Measurements from ENCODE around the gene DNAH1.

The DNAH1 gene

DNA sequence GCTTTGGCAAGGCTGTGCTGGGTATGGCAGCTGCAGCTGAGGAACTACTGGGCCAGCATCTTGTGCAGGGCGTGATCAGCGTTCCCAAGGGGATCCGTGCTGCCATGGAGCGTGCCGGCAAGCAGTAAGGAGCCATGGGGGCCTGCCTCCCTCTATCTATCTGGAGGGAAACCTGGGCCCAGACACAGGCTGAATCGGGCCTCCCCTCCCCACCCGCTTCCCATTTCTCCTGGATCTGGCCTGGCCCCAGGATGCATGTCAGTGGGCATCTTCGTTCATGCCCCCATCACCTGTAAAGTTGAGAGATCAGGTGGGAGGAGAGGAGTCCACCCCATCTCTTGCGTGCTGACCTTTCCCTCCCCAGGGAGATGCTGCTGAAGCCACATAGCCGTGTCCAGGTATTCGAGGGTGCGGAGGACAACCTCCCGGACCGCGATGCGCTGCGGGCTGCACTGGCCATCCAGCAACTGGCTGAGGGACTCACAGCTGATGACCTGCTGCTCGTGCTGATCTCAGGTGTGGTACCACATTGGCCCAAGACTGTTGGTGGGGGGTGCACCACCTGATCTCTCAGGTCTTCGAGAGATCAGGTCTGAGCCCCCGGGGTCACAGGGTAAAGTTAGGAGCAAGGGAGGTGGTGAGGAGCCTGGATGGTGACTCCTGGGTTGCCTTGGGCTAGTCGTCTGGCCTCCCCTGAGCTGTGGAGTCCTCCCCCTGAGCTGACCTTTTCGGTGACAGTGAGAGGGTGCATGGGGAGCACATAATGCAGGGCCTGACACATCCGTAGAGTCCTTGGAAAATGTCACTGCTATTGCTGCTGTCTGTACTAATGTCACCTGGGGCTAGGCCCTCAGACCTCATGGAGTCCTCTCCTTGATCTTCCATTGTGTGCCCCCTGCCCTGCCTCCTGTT is 25.3 kb upstream of the DNAH1 start:
- no peak for DNase-seq (ENCODE audit: low read depth in 2 of 3, low spot score in 1 of 3)

DNA sequence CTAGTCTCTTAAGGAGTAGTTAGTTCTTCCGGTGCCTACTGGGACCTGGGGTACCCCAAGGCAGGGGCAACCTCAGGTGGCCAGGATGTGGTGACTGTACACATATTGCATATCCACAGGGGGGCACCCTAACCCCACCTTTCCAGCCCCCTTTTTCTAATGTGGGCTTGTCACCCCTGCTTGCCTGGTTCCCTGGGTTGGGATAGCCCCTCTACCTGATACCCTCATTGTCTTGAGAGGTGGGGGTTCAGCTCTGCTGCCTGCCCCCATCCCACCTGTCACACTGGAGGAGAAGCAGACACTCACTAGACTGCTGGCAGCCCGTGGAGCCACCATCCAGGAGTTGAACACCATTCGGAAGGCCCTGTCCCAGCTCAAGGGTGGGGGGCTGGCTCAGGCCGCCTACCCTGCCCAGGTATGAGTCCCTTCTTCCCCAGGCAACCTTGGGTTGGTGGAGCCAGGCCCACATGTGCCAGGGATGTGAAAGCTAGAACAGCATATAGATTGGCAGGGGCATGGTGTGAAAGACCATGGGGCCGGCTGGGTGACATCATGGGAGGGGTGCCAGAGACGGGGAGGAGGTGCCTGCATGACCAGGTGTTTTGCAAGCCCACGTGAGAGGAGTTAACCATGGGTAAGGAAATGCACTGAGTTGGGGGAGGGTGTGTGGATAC is 24.5 kb upstream of the DNAH1 start:
- no peak for DNase-seq (ENCODE audit: low read depth in 2 of 3, low spot score in 1 of 3)

DNA sequence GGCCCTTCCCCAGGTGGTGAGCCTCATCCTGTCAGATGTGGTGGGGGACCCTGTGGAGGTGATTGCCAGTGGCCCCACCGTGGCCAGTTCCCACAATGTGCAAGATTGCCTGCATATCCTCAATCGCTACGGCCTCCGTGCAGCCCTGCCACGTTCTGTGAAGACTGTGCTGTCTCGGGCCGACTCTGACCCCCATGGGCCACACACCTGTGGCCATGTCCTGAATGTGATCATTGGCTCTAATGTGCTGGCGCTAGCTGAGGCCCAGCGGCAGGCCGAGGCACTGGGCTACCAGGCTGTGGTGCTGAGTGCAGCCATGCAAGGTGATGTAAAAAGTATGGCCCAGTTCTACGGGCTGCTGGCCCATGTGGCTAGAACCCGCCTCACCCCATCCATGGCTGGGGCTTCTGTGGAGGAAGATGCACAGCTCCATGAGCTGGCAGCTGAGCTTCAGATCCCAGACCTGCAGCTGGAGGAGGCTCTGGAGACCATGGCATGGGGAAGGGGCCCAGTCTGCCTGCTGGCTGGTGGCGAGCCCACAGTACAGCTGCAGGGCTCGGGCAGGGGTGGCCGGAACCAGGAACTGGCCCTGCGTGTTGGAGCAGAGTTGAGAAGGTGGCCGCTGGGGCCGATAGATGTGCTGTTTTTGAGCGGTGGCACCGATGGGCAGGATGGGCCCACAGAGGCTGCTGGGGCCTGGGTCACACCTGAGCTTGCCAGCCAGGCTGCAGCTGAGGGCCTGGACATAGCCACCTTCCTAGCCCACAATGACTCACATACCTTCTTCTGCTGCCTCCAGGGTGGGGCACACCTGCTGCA is 23.7 kb upstream of the DNAH1 start:
- no peak for DNase-seq (ENCODE audit: low read depth in 2 of 3, low spot score in 1 of 3)

DNA sequence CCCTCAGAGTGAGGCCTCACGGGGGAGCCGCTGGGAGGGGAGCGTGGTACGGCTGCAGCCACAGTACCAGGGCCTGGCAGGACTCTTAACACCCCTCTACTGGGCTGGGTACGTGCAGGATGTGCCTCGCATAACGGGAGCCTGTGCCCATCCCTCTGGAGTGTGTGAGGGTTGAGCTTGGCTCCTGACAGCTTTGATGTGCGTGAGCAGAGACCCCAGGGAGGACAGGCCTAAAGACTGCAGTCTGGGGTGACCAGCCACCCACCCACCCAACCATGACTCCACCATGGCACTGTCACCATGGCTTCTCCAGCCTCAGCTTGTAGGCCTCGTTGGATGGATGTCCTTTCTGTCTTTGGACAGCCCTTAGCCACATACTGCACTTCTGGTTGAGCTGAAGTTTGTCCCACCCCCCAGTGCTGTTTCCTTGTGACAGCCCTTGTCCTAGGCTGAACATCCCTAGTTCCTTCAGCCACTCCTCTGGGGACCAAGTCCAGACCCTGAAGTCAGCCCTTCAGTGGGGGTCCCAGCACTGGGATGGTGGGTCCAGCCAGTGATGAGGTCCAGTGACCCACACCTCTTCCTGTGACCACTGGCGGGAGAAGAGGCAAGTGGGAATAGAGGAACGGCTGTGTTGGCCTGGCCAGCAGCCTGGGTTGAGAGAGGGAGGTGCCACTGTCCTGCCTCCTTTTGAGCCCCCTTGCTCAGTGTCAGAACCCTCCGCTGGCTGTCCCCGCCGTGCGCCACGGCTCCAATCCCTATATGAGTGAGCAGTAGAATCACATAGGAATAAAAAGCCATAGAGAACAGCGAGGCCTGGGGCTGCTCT is 22.4 kb upstream of the DNAH1 start:
- DNase-seq (ENCODE audit: low read depth in 2 of 3, low spot score in 1 of 3): no peak

DNA sequence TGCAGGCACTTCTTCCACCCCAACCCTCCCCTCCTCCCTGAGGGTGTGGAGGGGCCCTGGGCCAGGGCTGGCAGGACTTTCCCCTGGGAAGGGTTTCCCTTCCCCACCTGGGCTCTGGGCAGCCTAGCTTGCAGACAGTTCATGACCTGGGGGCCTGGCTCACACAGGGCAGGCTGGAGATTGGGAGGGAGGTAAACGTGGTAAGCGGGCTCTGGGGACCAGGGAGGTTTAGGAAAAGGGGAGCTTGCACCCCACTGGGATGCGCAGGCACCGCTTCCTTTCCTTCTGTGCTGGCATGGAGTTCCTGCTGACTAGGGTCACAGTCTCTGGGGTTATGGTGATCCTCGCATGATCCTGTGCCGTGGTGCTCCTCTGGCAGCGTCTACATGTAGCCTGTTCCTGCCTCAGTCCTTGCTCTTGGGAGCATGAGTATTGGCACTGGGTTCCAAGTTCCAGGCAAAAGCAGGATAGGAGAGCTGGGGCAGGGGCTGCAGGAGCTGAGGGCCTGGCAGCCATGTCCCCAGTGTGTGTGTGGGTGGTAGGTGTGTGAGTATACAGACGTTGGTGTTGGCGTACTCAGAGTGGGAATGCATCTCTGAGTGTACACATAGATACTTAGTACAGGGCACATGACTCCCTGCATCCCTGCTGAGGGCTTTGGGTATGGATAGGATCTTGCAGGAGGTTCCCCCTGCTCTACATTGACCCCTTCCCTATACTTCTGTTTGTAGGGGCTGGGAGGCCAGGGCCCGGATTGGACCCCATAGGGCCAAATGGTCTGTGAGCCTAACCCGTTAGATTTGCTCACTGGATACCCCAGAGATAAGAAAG is 21.6 kb upstream of the DNAH1 start:
- no peak for DNase-seq (ENCODE audit: low read depth in 2 of 3, low spot score in 1 of 3)

DNA sequence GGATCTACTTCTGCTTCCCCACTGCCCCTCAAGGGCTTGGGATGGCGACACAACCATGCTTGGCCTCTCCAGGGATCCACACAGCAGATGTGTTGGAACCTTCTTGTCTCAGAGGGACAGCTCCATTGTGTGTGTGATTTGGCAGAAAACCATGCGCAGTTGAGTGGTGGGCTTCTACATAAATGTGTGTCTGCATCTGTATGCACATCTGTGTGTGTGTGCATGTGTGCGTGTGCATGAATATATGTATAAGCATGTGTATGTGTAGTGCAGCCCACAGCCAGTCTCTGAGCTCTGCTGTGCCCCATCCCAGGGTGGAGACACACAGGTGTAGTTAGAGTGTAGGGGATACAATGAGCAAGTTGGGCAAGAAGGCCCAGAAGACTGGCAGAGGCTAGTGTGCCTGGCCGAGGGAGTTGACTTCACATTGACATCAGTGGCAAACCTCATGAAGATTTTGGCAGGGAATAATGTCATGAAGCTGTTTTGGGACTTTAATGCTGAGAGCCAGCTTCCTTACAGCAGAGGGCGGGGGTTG is 20.4 kb upstream of the DNAH1 start:
- DNase-seq (ENCODE audit: low read depth in 2 of 3, low spot score in 1 of 3): no peak

DNA sequence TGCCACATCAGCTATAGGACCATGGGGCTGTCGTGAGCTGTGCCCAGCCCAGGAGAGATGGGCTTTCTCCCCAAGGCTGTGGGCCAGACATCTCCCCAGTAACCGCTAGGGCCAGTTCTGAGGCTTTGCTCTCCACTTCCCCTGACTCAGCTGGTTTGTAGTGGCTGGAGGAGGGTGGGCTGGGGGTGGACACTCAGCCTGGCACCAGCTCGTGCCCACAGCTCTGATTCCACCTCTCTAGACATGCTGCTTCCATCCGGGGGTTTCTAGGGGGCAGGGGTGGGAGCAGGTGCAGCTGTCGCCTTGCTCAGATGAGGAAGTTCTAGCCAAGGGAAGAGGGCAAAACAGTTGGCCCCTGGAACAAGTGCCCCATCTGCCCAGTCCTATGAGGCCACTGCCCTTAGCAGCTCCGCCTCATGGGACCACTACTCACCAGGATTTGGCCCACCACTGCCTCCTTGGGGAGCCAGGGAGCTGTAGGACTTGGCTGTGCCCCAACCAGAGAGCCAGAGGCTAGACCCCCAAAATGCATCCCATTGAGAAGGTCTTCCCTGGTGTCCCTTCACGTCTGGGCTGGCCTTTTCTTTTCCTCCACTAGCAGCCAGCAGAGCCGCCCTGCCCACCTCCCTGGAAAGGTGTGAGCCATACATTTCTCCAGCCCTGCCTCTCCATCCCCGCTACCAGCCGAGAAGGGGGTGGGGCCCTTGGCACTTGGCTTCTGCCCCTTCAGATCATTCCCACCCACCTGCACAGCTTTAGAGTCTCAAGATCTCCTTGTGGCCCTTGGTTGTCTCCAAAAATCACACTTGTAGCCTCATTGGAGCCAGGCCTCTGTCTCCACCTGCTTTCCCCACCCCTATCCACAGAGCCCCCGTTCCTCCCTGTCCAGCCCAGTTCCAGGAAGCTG is 18.6 kb upstream of the DNAH1 start:
- DNase-seq (ENCODE audit: low read depth in 2 of 3, low spot score in 1 of 3): no peak

DNA sequence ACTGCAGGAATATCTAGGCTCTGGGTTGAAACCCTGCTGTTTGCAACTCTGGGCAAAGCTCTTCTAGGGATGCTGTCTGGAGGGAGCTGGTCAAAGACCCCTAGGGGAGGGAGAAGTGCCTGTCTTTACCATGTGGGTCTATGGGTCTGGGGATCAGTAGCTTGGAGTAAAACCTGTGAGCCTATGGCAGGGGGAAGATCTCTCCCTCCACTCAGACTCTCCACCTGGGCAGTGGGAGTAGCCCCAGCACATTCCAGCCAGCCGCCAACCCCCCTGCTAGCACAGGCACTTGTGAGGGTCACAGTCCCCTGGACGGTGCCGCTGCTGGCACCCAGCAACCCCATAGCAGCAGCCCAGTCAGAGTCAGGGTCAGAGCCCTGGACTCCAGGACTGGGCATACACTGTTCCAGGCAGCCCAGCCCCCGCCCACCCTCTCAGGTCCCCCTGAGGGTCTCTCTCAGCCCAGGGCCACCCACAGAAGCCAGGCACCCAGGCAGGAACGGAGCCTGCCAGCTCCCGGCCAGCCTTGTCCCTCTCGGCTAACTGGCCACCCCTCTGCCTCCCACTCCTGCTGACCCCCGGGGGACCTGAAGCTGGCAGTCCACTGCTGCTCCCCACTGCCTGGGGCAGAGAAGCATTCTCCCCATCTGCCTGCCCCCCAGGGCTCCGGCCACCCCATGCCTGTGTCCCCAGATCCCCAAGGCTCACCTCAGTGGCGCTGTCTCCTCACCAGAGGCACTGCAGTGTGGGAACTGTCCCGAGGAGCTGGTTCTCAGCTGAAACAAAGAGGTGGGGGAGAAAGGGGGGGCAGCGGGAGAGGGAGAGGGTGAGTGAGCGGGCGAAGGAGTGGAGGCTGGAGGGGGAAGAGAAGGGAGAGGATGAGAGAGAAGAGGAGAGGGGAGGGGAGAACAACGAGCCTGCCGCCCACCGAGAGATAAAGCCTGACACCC is 17.7 kb upstream of the DNAH1 start:
- DNase-seq (ENCODE audit: low read depth in 2 of 3, low spot score in 1 of 3): no peak

DNA sequence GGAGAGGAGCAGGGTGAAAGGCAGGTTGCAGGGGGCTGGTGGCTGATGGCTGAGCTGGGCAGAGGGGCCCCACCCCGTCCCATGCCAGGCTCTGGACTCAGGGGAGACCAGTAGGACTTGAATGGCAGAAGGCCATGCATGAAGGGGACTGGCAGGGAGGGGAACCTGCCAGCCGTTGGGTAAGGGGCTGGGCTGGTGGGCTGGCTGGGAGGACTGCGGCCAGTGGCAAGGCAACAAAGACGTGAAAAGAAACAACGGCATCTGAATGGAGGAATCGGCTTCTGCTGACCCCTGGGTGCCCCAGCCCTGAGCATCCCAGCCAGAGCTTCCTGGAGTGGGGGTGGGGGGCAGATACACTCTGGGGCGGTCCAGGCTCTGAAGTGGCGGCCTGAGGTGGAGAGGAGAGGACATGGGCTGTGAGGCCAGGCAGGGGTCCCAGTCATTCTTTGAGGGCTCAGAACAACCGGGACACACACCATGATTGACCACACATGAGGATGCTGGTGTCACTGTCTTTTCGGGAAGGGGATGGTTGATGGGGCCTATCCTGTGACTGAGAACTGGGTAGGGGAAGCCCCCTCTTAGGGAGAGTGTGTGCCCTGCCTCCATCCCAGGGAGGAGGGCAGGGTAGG is 16.8 kb upstream of the DNAH1 start:
- DNase-seq (ENCODE audit: low read depth in 2 of 3, low spot score in 1 of 3): no peak

DNA sequence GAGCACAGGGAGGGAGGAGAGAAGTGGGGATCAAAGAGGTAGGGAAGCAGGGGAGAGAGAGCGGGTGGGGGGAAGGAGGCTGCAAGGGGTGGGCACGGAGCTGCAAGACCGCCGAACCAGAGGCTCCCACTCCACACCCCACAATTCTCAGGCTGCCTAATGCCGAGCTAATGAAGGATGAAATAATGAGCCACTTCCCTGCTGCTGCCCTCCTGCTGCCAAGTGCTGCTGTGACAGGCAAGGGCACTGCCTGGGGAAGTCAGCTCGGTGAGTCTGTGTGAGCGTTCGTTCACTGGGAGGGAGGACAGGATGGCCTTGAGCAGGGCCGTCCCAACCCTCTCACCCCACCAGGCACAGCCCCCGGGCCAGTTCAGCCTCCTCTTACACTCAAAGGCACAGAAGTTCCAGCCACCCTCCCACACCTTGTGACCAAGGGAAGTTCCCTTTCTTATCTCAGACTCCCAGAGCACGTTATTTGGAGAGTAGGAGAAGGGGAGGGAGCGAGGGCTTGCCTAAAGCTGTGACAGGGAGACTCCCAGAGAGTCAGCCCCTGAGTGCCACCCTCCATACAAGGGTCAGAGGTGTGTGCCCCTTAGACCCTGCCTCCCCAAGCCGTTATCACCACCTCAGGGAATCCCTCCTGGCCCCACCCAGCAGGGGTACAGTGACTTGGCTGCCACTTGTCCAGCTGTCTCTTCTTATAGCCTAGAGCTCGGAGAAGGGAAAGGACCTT is 16.1 kb upstream of the DNAH1 start:
- DNase-seq (ENCODE audit: low read depth in 2 of 3, low spot score in 1 of 3): no peak

DNA sequence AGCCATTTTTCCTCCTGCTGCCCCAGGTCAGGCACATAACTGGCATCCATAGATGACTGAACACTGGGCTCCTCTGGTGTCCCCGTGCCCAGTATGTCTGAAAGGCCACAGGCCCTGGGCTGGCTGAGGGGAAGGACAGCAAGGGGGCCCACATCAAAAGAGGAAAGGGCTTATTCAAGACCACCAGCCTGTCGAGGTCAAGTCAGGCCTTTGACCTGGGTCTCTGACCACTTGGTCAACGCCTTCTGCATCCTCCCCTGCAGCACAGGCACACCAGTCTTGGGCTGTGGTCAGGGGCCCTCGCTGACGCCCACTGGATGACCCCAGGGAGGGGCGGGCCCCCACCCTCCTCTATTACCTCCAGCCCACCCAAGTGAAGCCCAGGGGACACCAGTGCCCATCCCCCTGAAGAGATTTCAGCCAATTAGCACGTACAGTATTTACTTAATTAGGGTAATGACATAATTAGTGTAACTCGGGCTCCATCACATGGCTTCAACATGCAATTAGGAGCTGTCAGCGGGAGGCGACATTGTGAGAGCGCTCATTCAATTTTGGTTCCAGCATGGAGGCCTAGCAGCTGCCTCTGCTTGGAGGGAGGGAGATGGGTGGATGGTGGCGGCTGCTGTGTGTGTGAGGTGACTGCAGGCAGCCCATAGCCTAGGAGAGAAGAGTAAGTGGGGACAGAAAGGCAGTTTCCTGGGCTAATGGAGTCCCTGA is 13.5 kb upstream of the DNAH1 start:
- no peak for DNase-seq (ENCODE audit: low read depth in 2 of 3, low spot score in 1 of 3)

DNA sequence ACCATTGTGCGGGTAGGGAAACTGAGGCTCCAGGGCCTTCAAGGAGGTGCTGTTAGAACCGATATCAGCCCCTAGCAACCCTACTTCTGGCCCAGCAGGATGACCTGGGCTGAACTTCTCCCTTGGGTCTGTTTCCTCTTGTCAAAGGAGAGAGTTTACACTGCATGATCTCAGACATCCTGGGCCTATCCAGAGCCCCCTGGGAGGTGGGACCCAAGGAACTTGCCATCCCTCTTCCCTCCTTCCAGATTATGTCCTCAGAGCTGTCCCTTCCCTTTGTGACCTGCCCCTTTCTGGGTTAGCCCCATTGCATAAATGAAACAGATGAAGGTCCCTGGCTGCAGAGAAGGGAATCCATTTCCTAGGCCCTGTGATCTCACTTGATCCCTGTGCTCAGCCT is 12.3 kb upstream of the DNAH1 start:
- DNase-seq (ENCODE audit: low read depth in 2 of 3, low spot score in 1 of 3): no peak

DNA sequence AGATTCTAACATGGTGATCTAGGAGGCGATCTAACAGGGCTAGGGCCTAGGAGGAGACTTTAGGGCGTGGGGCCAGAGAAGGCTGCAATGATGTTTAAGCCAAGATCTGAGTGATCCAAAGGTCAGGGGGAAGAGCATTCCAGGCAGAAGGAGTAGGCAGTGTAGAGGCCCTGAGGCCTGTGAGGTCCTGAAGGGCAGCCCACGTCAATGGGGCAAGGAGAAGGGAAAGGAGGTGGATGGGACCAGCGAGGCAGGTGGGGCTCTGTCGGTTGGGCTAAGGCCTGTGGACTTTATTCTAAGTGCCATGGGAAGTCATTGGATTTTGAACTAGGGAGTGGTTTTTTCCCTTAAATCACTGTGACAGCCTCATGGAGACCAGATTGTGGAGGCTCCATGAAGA is 10.2 kb upstream of the DNAH1 start:
- no peak for DNase-seq (ENCODE audit: low read depth in 2 of 3, low spot score in 1 of 3)

DNA sequence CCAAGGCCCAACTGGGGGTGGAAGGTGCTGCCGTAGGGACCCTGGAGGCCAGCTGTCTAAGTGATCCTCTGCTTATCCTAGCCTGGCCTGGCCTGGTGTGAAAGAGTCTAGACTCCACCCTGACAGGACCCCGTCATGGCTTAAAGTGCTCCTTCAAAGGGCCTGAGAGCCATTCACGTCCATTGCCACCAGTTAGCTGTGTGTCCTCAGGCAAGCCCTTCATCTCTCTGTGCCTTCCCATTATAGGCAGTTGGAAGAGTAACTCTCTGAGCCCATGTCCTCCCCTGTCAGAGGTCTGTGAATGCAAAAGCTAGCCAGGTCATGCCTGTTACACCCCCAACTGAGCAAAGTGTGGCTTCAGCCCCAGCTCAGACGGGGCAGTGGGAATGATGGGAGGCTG is 9.1 kb upstream of the DNAH1 start:
- DNase-seq (ENCODE audit: low read depth in 2 of 3, low spot score in 1 of 3): no peak

DNA sequence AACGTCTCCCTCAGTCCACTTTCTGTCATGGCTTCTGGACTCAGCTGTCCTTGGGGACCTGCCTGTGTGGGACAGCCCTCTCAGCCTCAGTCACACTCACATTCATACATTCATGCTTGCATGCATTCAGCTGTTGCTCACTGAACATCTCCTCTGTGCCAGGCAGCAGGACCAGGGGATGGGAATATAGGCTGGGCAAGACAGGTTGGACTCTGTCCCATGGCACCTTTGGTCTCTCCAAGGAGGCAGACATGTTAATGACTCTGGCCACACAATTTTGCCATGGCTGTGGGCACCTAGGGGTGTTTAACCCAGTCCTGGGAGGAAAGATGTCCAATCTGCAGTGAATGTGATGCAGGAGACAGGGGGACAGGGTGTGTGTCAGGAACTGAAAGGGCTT is 7.8 kb upstream of the DNAH1 start:
- DNase-seq (ENCODE audit: low read depth in 2 of 3, low spot score in 1 of 3): no peak

All from stimulated activated CD4-positive, alpha-beta T cell treated with anti-CD3 and anti-CD28 coated beads, Interleukin-12 subunit alpha, Interleukin-12 subunit beta, amount 100 ng/mL, for 48 hours (primary cell).